SK-N-SH treated with all-trans-retinoic acid at 6 μM for 48 hours (cell line): Measurements from ENCODE around the gene PDGFA.

Source experiments
- ATAC-seq: fragments of 200-7000 bp; cut with Tn5 transposase; 3 replicates; pipeline ENCODE4 v1.9.1; 2020; ENCODE audit warnings: mild to moderate bottlenecking, moderate library complexity
- ARNTL ChIP-seq: fragments of 450-650 bp; formaldehyde crosslinking; IDR thresholded peaks from 2 replicates; pipeline ENCODE4 v1.5.0; 2020; ENCODE audit warnings: low read depth, mild to moderate bottlenecking, moderate library complexity, borderline replicate concordance
- BACH2 ChIP-seq: fragments of 250-450 bp; sonication (Bioruptor Pico); IDR thresholded peaks from 2 replicates; pipeline ENCODE4 v1.9.0; 2021; ENCODE audit warnings: mild to moderate bottlenecking, borderline replicate concordance
- CREB5 ChIP-seq: fragments of 250-450 bp; sonication (Bioruptor Pico); IDR thresholded peaks from 2 replicates; pipeline ENCODE4 v1.5.1; 2020; ENCODE audit warnings: low read depth, mild to moderate bottlenecking, moderate library complexity
- CSDC2 ChIP-seq: fragments of 250-450 bp; sonication (Bioruptor Pico); IDR thresholded peaks from 2 replicates; pipeline ENCODE4 v1.5.0; 2020; ENCODE audit warnings: mild to moderate bottlenecking, moderate library complexity
- ESRRG ChIP-seq: fragments of 250-450 bp; sonication (Bioruptor Pico); IDR thresholded peaks from 2 replicates; pipeline ENCODE4 v1.6.1; 2021; ENCODE audit warnings: mild to moderate bottlenecking
- ISL1 ChIP-seq: fragments of 250-450 bp; sonication (Bioruptor Pico); IDR thresholded peaks from 2 replicates; pipeline ENCODE4 v2.1.2; 2022; ENCODE audit warnings: mild to moderate bottlenecking, moderate library complexity
- OSR1 ChIP-seq: fragments of 250-450 bp; sonication (Bioruptor Pico); IDR thresholded peaks from 2 replicates; pipeline ENCODE4 v1.8.0; 2022; ENCODE audit warnings: moderate library complexity, mild to moderate bottlenecking, inconsistent platforms
- PATZ1 ChIP-seq: fragments of 250-450 bp; sonication (Bioruptor Pico); IDR thresholded peaks from 2 replicates; pipeline ENCODE4 v1.8.0; 2020; ENCODE audit warnings: mild to moderate bottlenecking, moderate library complexity, borderline replicate concordance
- POU6F1 ChIP-seq: fragments of 250-450 bp; sonication (Bioruptor Pico); IDR thresholded peaks from 2 replicates; pipeline ENCODE4 v1.8.0; 2021; ENCODE audit warnings: low read depth, mild to moderate bottlenecking, moderate library complexity, borderline replicate concordance
- PPARA ChIP-seq: fragments of 250-450 bp; sonication (Bioruptor Pico); IDR thresholded peaks from 2 replicates; pipeline ENCODE4 v1.5.0; 2020; ENCODE audit warnings: mild to moderate bottlenecking, borderline replicate concordance
- RARB ChIP-seq: fragments of 250-450 bp; sonication (Bioruptor Pico); IDR thresholded peaks from 2 replicates; pipeline ENCODE4 v1.8.0; 2021; ENCODE audit warnings: mild to moderate bottlenecking, moderate library complexity
- SNAI2 ChIP-seq: fragments of 250-450 bp; sonication (Bioruptor Pico); IDR thresholded peaks from 2 replicates; pipeline ENCODE4 v1.5.0; 2020; ENCODE audit warnings: mild to moderate bottlenecking, moderate library complexity
- TCF4 ChIP-seq: fragments of 250-450 bp; sonication (Bioruptor Pico); IDR thresholded peaks from 2 replicates; pipeline ENCODE4 v1.8.0; 2021; ENCODE audit warnings: mild to moderate bottlenecking, moderate library complexity, borderline replicate concordance
- TOX ChIP-seq: fragments of 250-450 bp; sonication (Bioruptor Pico); IDR thresholded peaks from 2 replicates; pipeline ENCODE4 v1.8.0; 2021; ENCODE audit warnings: mild to moderate bottlenecking, moderate library complexity, borderline replicate concordance
- TSHZ2 ChIP-seq: fragments of 250-450 bp; sonication (Bioruptor Pico); IDR thresholded peaks from 2 replicates; pipeline ENCODE4 v1.5.0; 2020; ENCODE audit warnings: mild to moderate bottlenecking, moderate library complexity
- ZC3H10 ChIP-seq: fragments of 250-450 bp; sonication (Bioruptor Pico); IDR thresholded peaks from 2 replicates; pipeline ENCODE4 v1.5.1; 2021; ENCODE audit warnings: mild to moderate bottlenecking, moderate library complexity
- ZFP30 ChIP-seq: fragments of 450-650 bp; formaldehyde crosslinking; IDR thresholded peaks from 2 replicates; pipeline ENCODE4 v1.5.0; 2022; ENCODE audit warnings: mild to moderate bottlenecking, moderate library complexity
- ZNF8 ChIP-seq: fragments of 450-650 bp; formaldehyde crosslinking; IDR thresholded peaks from 2 replicates; pipeline ENCODE4 v1.5.0; 2020; ENCODE audit warnings: mild to moderate bottlenecking, moderate library complexity

Gene PDGFA

GRCh38 chr7:540579-540978 is 20.9 kb upstream of the PDGFA start:
- TF ChIP-seq PPARA (no peak), TOX (no peak), ZC3H10 (CRISPR knock-in tag) (no peak), BACH2 (no peak)
- no peak for ATAC-seq

- ATAC-seq: peak; percentile 33
- TF ChIP-seq OSR1 (CRISPR knock-in tag): no peak
- no peak for TF ChIP-seq ZC3H10 (CRISPR knock-in tag)
- no peak for TF ChIP-seq CSDC2 (CRISPR knock-in tag)
Observed at GRCh38 chr7:539731-540411, 20.2 kb upstream of the PDGFA start.

- TF ChIP-seq TSHZ2 (CRISPR knock-in tag) (no peak), CREB5 (CRISPR knock-in tag) (no peak), CSDC2 (CRISPR knock-in tag) (no peak), TCF4 (CRISPR knock-in tag) (no peak), ZC3H10 (CRISPR knock-in tag) (no peak), ISL1 (CRISPR knock-in tag) (no peak), RARB (no peak), ESRRG (CRISPR knock-in tag) (no peak), PPARA (no peak), ARNTL (CRISPR knock-in tag) (no peak), PATZ1 (no peak), ZNF8 (no peak), POU6F1 (CRISPR knock-in tag) (no peak), OSR1 (CRISPR knock-in tag) (no peak), SNAI2 (CRISPR knock-in tag) (no peak), ZFP30 (no peak), TOX (no peak), BACH2 (no peak)
- ATAC-seq: peak; percentile 10
Observed at GRCh38 chr7:538764-539685, 19.4 kb upstream of the PDGFA start.

- ATAC-seq: peak; percentile 89
- TF ChIP-seq TSHZ2 (CRISPR knock-in tag) (no peak), TOX (no peak), ISL1 (CRISPR knock-in tag) (peak; percentile 56), ZC3H10 (CRISPR knock-in tag) (no peak), POU6F1 (CRISPR knock-in tag) (no peak), PATZ1 (peak; percentile 98), ZNF8 (no peak), OSR1 (CRISPR knock-in tag) (peak; percentile 73; the same call in 1 of the 2 replicates)
Observed at GRCh38 chr7:537911-538634, 18.4 kb upstream of the PDGFA start.
